Mucosa of descending colon (tissue), 3 donors: ENCODE results near the gene ZNF266. TPM values are rescaled to one million over a fixed set of nuclear protein-coding genes. Genes with fewer than 3 reads are reported as not detected.
A peak's percentile ranks its signal among the peaks of the same experiment; 100 is the strongest.

Experiments used
- ATAC-seq: fragments of 200-7000 bp; cut with Tn5 transposase; one replicate; pipeline ENCODE4 v1.9.1; 2020; ENCODE audit warnings: mild to moderate bottlenecking, moderate library complexity
- DNase-seq, 3 donors: peaks; one replicate each; pipeline ENCODE4 v3.0.0-alpha.2; 2020
- H3K36me3 ChIP-seq: fragments of 200-600 bp; one replicate; pipeline ENCODE4 v1.8.0; 2021; ENCODE audit warnings: low read depth, mild to moderate bottlenecking
- H3K4me1 ChIP-seq: fragments of 200-600 bp; one replicate; pipeline ENCODE4 v1.8.0; 2021; ENCODE audit warnings: low read depth, mild to moderate bottlenecking
- H3K4me3 ChIP-seq: fragments of 200-600 bp; one replicate; pipeline ENCODE4 v1.8.0; 2021; ENCODE audit warnings: mild to moderate bottlenecking
- H3K9me3 ChIP-seq: fragments of 200-600 bp; one replicate; pipeline ENCODE4 v1.8.0; 2021; ENCODE audit warnings: mild to moderate bottlenecking
- CTCF ChIP-seq: fragments of 200-600 bp; IDR thresholded peaks from one replicate; pipeline ENCODE4 v1.8.0; 2022; ENCODE audit warnings: antibody characterized with exemption, mild to moderate bottlenecking
- intact Hi-C, 2 donors: fragments of 100-400 bp; cut with DNase I in 1 of 2; cut with micrococcal nuclease in 1 of 2; formaldehyde crosslinking; loops; one replicate each; pipeline versions ENCODE4 v1.11.0 to v1.11.1; 2022; cut with DNase I, micrococcal nuclease
- total RNA-seq, 3 donors: library from RNA; stranded (reverse); fragmentation: NEBNext Ultra II Directional in 2 of 3; extraction: Animal tissue kit (Norgen Biotek cat#: 25700) in 2 of 3; gene quantifications; one replicate each; pipeline versions ENCODE4 v1.2.1 to v1.2.4, GENCODE V29; 2021 to 2023
- donor health status: DM: no; HTN: no; CAD: no; lungs with moderate emphysema.
- donor health status: DM: no; HTN: no; CAD: no.
- donor health status: DM: no; HTN: yes; CAD: no.

ZNF266 gene
- total RNA-seq, 3 donors from 2014 or later: 16.6 to 23.9 (median 20.6) TPM

GRCh38 chr19:9430444-9430843 lies 4.9 kb downstream of the ZNF266 start:
- Histone ChIP-seq H3K4me3 (no peak overlapping the region), H3K36me3 (no peaks in the 10 kb centered on the region), H3K9me3 (no peaks in the 10 kb centered on the region), H3K4me1 (peaks cover 8% of the 10 kb centered on the region)
- DNase-seq (no peak), ATAC-seq (no peak)
- TF ChIP-seq CTCF: no peak
- intact Hi-C loops: no loop called here

GRCh38 chr19:9427941-9428340 lies 7.4 kb downstream of the ZNF266 start:
- Histone ChIP-seq H3K9me3 (peaks cover 11% of the 10 kb centered on the region), H3K4me3 (no peak overlapping the region), H3K36me3 (no peaks in the 10 kb centered on the region), H3K4me1 (no peaks in the 10 kb centered on the region)
- ATAC-seq: no peak
- DNase-seq: no peak
- intact Hi-C loops: no loop called here
- TF ChIP-seq CTCF: no peak

- Histone ChIP-seq H3K4me1 (no peaks in the 10 kb centered on the region), H3K36me3 (peaks cover 42% of the 10 kb centered on the region), H3K9me3 (peaks cover 98% of the 10 kb centered on the region), H3K4me3 (no peak overlapping the region)
- DNase-seq: no peak
- no peak for TF ChIP-seq CTCF
- ATAC-seq: no peak
- intact Hi-C loops: no loop called here
Observed at GRCh38 chr19:9413240-9413954, 22.0 kb downstream of the ZNF266 start.

- Histone ChIP-seq H3K4me3 (no peak overlapping the region), H3K4me1 (no peaks in the 10 kb centered on the region), H3K36me3 (no peaks in the 10 kb centered on the region), H3K9me3 (peaks cover 94% of the 10 kb centered on the region)
- no peak for DNase-seq
- no peak for TF ChIP-seq CTCF
- ATAC-seq: no peak
- intact Hi-C loops: no loop called here
Observed at GRCh38 chr19:9407827-9408226, 27.5 kb downstream of the ZNF266 start.

- intact Hi-C loops: no loop called here
- Histone ChIP-seq H3K4me1 (no peaks in the 10 kb centered on the region), H3K9me3 (peaks cover 84% of the 10 kb centered on the region), H3K4me3 (no peak overlapping the region), H3K36me3 (no peaks in the 10 kb centered on the region)
- TF ChIP-seq CTCF: no peak
- peak; percentile 56 to 69 (median 60) for DNase-seq
- ATAC-seq: peak; percentile 25
Observed at GRCh38 chr19:9406798-9407352, 28.5 kb downstream of the ZNF266 start.
